ENCODE results near the gene GDF11.

GDF11 gene

DNA sequence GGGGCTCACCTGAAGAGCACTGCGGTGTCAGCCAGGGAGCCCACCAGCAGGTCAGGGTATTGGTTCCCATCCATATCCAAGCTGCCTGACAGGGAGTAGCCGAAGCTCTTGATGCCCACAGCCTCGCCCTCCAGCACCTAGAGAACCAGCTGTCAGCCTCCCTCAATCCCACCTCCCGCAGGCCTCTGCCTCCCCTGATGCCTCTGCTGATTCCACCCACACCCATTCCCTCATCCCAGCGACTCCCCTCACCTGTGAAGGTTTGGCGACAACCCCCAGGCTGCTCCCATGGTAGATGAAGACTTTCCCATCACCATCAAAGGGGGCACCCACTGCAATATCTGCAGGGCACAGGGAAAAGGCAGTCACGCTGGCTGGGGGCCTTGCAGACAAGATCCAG is 45.2 kb upstream of the GDF11 start:
- TF ChIP-seq, protein P1, sequence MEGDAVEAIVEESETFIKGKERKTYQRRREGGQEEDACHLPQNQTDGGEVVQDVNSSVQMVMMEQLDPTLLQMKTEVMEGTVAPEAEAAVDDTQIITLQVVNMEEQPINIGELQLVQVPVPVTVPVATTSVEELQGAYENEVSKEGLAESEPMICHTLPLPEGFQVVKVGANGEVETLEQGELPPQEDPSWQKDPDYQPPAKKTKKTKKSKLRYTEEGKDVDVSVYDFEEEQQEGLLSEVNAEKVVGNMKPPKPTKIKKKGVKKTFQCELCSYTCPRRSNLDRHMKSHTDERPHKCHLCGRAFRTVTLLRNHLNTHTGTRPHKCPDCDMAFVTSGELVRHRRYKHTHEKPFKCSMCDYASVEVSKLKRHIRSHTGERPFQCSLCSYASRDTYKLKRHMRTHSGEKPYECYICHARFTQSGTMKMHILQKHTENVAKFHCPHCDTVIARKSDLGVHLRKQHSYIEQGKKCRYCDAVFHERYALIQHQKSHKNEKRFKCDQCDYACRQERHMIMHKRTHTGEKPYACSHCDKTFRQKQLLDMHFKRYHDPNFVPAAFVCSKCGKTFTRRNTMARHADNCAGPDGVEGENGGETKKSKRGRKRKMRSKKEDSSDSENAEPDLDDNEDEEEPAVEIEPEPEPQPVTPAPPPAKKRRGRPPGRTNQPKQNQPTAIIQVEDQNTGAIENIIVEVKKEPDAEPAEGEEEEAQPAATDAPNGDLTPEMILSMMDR (IDR thresholded peaks at IDR 0.05): no peak

DNA sequence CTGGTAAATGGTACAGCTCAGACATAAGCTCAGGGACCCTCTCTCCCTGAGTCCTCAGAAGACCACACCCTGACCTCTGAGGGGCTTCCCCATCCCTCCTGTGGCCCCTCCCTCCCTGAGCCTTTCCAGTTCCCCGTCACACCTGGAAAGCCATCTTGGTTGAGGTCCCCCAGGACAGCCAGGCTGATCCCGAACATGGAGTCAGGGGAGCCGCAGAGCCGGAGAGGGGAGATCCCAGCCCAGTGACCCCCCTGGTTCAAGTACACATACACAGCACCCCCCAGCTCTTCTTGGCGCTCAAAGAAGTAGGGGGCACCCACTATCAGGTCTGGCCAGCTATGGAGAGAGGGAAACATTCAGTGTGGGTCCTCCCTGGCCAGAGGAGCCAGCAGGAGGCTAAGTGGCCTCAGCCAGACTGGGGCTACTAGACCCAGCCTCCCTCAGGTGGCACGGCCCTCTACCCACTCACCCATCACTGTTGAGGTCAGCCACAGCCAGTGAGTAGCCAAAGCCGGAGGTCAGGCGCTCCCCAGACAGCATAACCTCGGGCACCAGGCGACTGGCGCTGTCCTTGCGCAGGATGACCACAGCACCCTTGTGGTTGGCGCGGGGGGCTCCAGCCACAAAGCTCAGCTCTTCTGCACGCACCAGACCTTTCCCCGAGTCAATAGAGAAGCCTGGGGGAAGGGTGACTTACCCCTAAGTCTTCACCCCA is 44.5 kb upstream of the GDF11 start:
- TF ChIP-seq, protein P1 (IDR thresholded peaks at IDR 0.05): no peak

DNA sequence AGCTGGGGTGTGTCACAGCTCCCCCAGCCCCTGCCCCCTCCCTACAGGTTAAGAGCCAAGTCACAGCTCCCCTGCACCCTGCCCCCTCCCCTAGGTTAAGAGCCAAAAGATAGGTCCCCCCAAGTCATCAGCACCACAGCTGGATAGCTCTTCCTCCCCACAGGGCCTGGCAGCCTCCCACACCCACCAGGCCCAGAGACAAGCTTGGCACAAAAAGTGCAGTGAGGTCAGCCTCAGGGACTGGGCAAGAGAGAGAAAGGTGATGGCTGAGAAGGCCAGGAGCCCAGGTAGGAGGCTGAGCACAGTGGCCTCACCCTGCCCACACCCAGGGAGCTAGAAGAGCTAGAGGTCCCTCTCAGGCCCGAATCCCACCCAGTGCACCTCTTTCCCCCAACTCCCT is 44.0 kb upstream of the GDF11 start:
- TF ChIP-seq, protein P1 (IDR thresholded peaks at IDR 0.05): no peak

DNA sequence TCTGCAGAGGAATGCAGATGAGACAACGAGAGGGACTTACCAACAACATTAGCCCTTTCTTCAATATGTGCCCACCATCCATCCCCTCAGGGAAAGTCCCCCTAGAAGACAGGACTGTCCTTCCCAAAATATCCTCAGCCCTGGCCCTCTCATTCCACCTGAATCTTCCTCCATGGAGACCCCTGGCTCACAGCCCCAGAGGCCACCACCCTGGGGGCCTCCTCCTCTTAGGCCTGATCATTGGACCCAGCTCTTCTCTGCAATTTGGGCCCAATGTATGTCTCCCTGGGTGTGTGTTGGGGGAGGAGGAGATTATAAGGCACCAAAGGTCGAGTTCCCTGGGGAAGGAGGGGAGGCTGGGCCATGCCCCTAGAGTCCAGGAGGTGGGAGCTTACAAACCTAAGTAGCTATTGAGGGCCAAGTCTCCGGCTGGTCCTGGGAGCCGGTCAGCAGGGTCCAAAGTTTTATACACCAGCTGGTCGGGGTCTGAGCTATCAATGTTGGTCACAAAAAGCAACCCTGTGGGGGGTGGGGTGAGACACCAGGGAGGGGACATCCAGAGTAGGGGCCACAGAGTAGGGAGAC is 43.4 kb upstream of the GDF11 start:
- TF ChIP-seq, protein P1 (IDR thresholded peaks at IDR 0.05): no peak

DNA sequence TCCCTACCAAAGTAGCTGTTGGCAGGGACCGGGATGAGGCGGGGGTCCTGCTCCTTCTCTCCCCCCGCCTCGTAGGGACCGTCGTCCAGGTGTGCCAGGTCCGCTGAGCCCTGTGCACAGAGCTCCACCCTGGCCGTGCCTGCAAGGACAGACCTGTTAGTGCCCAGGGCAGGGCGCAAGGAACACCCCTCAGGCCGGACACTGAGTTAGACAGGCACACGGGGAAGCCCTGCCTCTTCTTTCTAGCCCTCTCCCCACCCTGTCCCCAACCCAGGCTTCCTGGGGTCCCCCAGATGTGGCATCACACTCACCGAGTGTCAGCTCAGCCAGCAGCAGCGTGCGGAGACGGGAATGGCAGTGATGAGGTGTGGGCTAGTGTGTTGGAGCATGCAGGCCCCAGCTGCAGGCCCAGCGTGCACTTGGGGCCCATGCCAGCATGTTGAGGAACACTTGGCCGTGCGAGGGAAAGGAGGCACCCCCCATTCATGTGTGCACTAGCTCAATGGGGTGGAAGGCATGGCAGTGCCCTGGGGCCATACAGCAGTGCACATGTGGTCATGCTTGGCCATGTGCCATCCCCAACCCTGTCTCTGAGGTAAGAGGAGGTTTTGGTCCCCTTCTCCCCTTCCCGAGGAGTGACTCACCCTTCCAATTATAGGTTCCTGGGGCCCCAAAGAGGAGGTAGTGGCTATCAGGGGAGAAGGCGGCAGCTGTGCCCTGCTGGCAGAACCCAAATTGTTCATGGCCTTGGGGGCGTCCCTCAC is 42.5 kb upstream of the GDF11 start:
- TF ChIP-seq, protein P1 (IDR thresholded peaks at IDR 0.05): no peak

DNA sequence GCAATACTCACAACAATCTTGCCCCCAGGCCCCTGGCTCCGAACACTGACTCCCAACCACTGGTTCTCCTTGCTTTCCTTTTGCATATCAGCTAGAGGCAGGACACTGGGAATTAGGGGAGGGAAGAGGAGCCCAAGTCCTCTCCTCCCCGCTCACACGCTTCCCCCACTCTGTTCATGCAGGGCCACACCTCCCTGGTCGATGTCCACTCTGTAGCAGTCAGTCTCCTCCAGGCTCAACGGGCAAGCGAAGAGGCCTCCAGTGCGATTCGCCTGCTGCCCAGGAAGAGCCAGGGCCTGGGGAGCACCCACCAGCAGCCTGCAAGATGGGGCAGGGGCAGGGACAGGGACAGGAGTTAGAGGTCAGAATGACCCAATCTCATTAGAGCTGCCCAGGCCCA is 40.1 kb upstream of the GDF11 start:
- TF ChIP-seq, protein P1 (IDR thresholded peaks at IDR 0.05): no peak

DNA sequence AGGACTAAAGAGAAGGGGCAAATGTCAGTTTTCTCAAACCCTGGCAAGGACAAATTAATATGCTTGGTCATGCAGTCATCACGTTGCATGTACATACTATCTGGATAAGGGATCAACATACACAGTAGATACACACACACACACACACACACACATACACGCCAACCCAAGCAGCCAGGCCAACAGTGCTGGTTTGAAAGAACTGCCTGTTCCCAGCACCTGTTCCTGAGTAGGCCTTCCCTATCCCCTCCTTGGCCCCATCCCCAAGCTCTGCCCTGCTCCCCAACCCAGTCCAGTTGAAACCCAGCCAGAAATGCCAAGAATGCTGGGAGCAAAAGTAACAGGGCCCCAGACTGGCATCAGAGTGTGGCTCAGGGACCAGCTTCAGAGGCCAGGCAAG is 39.6 kb upstream of the GDF11 start:
- TF ChIP-seq, protein P1 (IDR thresholded peaks at IDR 0.05): no peak
